Hematopoietic multipotent progenitor cell treated with erythropoietin and hydrocortisone succinate and interleukin-3 and kit ligand, for 6 days (in vitro differentiated cells): Measurements from ENCODE around the gene OCA2.
"Not testable (repeated sequence)": the region's sequence is repeated elsewhere in the genome, so short reads cannot be mapped to it uniquely, and the experiment has no call there.

Experiments
- DNase-seq: peaks from one replicate; pipeline ENCODE4 v3.0.0-alpha.2; 2015

OCA2 gene

GRCh38 chr15:27865926-27866325 lies 233.2 kb downstream of the OCA2 start:
- no peak for DNase-seq

- no peak for DNase-seq
Observed at GRCh38 chr15:27865323-27865922, 233.7 kb downstream of the OCA2 start.

GRCh38 chr15:27864719-27865118 lies 234.4 kb downstream of the OCA2 start:
- no peak for DNase-seq

GRCh38 chr15:27864086-27864485 lies 235.0 kb downstream of the OCA2 start:
- no peak for DNase-seq

- DNase-seq = no peak
Observed at GRCh38 chr15:27863000-27863399, 236.1 kb downstream of the OCA2 start.

- no peak for DNase-seq
Observed at GRCh38 chr15:27861171-27861570, 237.9 kb downstream of the OCA2 start.

GRCh38 chr15:27855137-27855536 lies 244.0 kb downstream of the OCA2 start:
- DNase-seq = no peak

- DNase-seq = no peak
Observed at GRCh38 chr15:27854601-27855000, 244.5 kb downstream of the OCA2 start.

- no peak for DNase-seq
Observed at GRCh38 chr15:27853624-27854455, 245.3 kb downstream of the OCA2 start.

- no peak for DNase-seq
Observed at GRCh38 chr15:27851858-27852210, 247.3 kb downstream of the OCA2 start.

GRCh38 chr15:27850981-27851857 lies 247.9 kb downstream of the OCA2 start:
- no peak for DNase-seq

- DNase-seq = no peak
Observed at GRCh38 chr15:27850050-27850449, 249.1 kb downstream of the OCA2 start.

GRCh38 chr15:27848936-27849335 lies 250.2 kb downstream of the OCA2 start:
- not testable (repeated sequence) for DNase-seq

GRCh38 chr15:27847775-27848710 lies 251.1 kb downstream of the OCA2 start:
- DNase-seq = no peak

- no peak for DNase-seq
Observed at GRCh38 chr15:27846722-27847395, 252.3 kb downstream of the OCA2 start.

GRCh38 chr15:27845535-27846369 lies 253.4 kb downstream of the OCA2 start:
- no peak for DNase-seq

- no peak for DNase-seq
Observed at GRCh38 chr15:27844018-27844666, 255.0 kb downstream of the OCA2 start.

- DNase-seq = no peak
Observed at GRCh38 chr15:27843146-27843545, 256.0 kb downstream of the OCA2 start.

- DNase-seq = no peak
Observed at GRCh38 chr15:27842526-27842925, 256.6 kb downstream of the OCA2 start.

- DNase-seq = no peak
Observed at GRCh38 chr15:27835233-27835939, 263.7 kb downstream of the OCA2 start.
